Activated T-helper 1 cell treated with anti-CD3 and anti-CD28 coated beads, Interleukin-12 subunit alpha, Interleukin-12 subunit beta, Interleukin-2, Interleukin-4 antibody, amounts not matched to agents 30 ng/mL and 10 ng/mL and 1 ng/mL, durations not matched to agents 14 hours and 24 hours and 36 hours (primary cell): Measurements from ENCODE around the gene ARHGAP12. TPM values are rescaled to one million over a fixed set of nuclear protein-coding genes. Genes with fewer than 3 reads are reported as not detected.

ENCODE experiments used
- DNase-seq: peaks from one replicate; pipeline ENCODE4 v3.0.0; 2021; ENCODE audit warnings: low spot score
- H3K27ac Mint-ChIP-seq: one replicate; pipeline ENCODE4 v1.8.0; 2021; ENCODE audit warnings: mild to moderate bottlenecking, mixed read lengths
- H3K27me3 Mint-ChIP-seq: one replicate; pipeline ENCODE4 v1.8.0; 2022; ENCODE audit warnings: mild to moderate bottlenecking, moderate library complexity, mixed read lengths; ENCODE audit not compliant: insufficient read depth
- H3K36me3 Mint-ChIP-seq: one replicate; pipeline ENCODE4 v1.8.0; 2021; ENCODE audit warnings: low read depth, mixed read lengths
- H3K4me1 Mint-ChIP-seq: one replicate; pipeline ENCODE4 v1.8.0; 2021; ENCODE audit warnings: low read depth, mixed read lengths
- H3K4me3 Mint-ChIP-seq: one replicate; pipeline ENCODE4 v1.8.0; 2021; ENCODE audit warnings: mild to moderate bottlenecking, moderate library complexity, mixed read lengths
- H3K9me3 Mint-ChIP-seq: one replicate; pipeline ENCODE4 v1.8.0; 2021; ENCODE audit warnings: mixed read lengths
- intact Hi-C: fragments of 100-400 bp; cut with micrococcal nuclease; formaldehyde crosslinking; loops from one replicate; pipeline ENCODE4 v1.15.1; 2024
- total RNA-seq: library from RNA; stranded (reverse); gene quantifications from 2 replicates; pipeline ENCODE4 v1.2.3, GENCODE V29; 2022

The ARHGAP12 gene
- total RNA-seq, 1 donor from 2014 or later, result 3.5 TPM

DNA sequence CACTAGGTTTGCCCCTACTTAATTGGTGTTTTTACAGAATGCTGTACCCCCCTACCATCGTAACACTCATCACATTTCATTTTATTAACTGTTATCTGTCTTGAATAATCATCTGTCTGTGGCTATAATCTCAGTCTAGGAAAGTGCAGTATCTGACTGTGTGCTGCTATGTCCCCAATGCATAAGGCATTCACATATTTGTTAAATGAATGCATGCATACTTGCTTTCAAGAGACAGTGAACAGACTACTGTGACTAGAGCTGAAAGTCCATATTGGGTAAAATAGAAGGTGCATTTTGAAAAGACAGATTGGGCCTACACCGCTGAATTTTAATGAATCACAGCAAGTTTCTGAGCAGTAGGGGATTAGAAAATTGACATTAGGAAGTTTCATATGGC is 112.3 kb downstream of the ARHGAP12 start:
- Mint-ChIP-seq H3K4me3 (no peak overlapping the region), H3K4me1 (no peaks in the 10 kb centered on the region), H3K27ac (no peak overlapping the region), H3K9me3 (no peaks in the 10 kb centered on the region), H3K27me3 (no peaks in the 10 kb centered on the region), H3K36me3 (peaks cover 3% of the 10 kb centered on the region)
- intact Hi-C loops, result no loop called here
- DNase-seq, result no peak

DNA sequence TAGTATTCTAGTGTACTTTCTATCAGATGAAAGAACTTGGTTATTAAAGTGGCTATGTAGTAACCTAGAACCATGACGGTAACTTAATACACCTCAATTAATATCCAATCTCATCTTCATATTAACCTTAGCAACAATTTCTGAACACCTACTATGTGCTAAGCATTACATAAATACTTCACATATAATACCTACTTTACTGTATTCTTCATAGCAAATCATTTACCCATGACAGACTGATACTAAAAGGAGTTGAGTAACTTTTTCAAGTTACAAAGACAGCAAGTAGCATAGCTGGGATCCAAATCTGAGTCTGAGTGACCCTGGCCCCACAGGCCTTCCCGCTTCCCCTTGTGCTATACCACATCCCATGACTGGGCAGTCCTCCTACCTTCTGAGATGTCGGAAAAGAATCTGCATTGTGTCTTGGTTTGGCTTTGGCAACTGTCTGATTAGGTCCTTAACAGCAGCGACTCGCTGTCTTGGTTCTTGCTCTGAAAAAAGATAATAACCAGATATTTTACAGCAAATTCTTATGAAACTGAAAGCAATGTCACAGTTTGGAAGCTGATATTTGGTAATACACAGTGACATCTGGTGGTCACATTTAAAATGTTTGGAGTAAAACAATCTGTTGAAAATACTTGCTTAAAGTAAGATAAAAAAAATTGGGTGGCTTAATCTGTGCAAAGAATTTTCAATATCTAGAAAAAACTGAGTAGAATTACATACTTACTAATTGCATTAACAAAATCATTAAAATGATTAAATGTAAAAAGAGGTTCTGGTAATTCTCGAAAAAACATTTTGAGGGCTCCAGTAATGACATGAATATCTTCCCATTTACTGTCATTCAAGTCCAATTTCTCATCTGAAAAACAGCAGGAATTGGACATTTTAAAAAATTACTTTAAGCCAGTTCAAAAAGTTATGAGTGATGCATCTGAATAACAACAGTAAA is 120.1 kb downstream of the ARHGAP12 start:
- Mint-ChIP-seq H3K27me3 (peaks cover 3% of the 10 kb centered on the region), H3K27ac (peak overlapping the region; percentile 57), H3K4me3 (peak overlapping the region; percentile 50), H3K4me1 (peaks cover 7% of the 10 kb centered on the region), H3K36me3 (peaks cover 3% of the 10 kb centered on the region), H3K9me3 (no peaks in the 10 kb centered on the region)
- intact Hi-C loops, result loop anchor here (1.0 to 5.0 kb wide), 10 partner anchors 38 to 1137 kb away; partner anchors contain the start of genes ZEB1 and ZNF438
- peak; percentile 2 for DNase-seq

DNA sequence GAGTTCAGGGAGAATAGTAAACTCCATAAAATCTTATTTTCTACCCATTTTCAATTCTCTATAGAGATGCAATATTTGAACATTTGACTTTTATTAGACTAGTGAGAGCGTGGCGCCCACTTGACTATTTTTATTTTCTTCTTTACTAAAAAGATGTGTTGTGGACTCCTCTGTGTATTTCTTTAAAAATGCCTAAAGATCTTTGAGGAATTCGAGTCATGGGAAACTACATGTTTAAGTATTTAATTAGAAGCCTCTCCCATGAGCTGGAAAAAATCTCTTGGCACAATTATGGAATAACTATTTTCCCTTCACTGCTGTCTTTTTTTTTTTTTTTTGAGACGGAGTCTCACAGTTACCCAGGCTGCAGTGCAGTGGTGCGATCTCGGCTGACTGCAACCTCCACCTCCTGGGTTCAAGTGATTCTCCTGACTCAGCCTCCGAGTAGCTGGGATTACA is 124.2 kb downstream of the ARHGAP12 start:
- Mint-ChIP-seq H3K27ac (no peak overlapping the region), H3K36me3 (peaks cover 3% of the 10 kb centered on the region), H3K27me3 (peaks cover 3% of the 10 kb centered on the region), H3K4me3 (no peak overlapping the region), H3K9me3 (no peaks in the 10 kb centered on the region), H3K4me1 (peaks cover 7% of the 10 kb centered on the region)
- no peak for DNase-seq
- intact Hi-C loops, result no loop called here

DNA sequence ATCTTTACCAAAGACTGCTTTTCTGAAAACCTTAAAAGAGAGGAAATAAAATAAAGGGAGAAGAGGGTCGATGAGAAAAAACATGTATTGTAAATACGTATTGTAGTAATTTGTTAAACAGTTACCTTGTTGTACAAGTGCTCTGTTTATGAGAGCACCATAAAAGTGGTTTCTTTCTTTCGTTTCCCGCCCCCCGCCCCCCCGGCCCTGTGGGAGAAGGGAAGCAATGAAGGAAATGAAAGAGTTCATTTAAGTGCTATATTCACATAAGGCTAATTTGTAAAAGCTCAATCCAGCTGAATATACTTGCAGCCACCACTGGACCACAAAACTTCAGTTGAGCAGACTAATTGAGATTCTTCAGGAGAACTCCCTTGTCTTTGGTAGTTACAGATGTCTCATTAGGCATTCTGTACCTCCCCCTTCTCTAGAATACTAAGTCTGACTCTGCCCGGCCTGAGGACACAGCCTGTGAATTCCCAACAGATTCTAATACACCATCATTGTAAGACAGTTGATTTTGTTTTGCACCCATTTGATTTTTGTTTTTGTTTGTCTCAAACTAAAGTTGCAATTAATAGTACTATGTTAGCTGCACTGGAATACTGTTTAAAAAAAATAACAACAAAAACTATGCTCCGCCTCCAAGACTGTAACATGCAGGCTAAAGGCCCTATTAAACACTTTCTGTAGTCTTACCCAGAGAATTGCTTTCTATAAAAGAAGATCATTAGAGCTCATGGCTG is 124.9 kb downstream of the ARHGAP12 start:
- Mint-ChIP-seq H3K4me3 (no peak overlapping the region), H3K27ac (no peak overlapping the region), H3K4me1 (peaks cover 7% of the 10 kb centered on the region), H3K27me3 (peaks cover 3% of the 10 kb centered on the region), H3K36me3 (peaks cover 3% of the 10 kb centered on the region), H3K9me3 (no peaks in the 10 kb centered on the region)
- no peak for DNase-seq
- intact Hi-C loops, result no loop called here

DNA sequence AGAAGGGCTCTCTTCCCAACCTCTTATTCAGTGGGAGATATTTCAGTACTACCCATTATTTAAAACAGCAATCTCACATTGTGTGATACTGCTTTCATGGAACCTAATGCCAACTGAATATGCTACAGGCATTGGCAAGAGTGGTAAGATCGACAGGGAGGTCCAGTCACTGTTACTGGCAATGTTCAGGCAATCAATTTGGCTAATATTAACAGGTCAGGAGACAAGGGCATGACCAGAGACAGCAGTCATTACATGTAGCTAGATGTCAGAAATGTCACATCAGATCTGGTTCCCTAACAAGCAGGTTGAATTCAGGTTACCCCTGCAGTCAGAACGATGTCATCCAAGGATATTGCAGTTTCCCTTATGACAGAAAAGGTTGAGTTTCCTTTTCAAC is 129.4 kb downstream of the ARHGAP12 start:
- Mint-ChIP-seq H3K9me3 (no peaks in the 10 kb centered on the region), H3K4me3 (no peak overlapping the region), H3K27ac (no peak overlapping the region), H3K4me1 (no peaks in the 10 kb centered on the region), H3K36me3 (no peaks in the 10 kb centered on the region), H3K27me3 (no peaks in the 10 kb centered on the region)
- no peak for DNase-seq
- intact Hi-C loops, result no loop called here

DNA sequence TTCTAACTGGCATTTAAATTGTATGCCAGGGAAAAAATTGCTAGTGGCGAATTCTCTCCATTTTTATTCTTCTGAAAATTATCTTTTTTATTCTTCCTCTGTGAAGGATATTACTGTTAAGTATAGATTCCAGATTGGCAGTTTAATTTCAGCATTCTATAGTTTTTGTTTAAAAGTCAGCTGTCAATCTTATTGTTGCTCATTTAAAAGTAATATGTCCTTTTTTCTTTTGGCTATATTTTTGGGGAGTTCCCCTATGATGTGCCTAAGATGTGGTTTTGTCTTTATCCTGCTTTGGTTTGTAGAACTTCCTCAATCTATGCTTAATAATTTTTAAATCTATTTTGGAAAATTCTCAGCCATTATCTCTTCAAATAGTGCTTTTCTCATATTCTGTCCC is 135.9 kb downstream of the ARHGAP12 start:
- H3K4me3 Mint-ChIP-seq, result no peak overlapping the region
- peaks cover 6% of the 10 kb centered on the region for H3K9me3 Mint-ChIP-seq
- no peaks in the 10 kb centered on the region for H3K36me3 Mint-ChIP-seq
- intact Hi-C loops, result no loop called here
- peaks cover 5% of the 10 kb centered on the region for H3K4me1 Mint-ChIP-seq
- DNase-seq, result no peak
- H3K27me3 Mint-ChIP-seq, result peaks cover 4% of the 10 kb centered on the region
- no peak overlapping the region for H3K27ac Mint-ChIP-seq

DNA sequence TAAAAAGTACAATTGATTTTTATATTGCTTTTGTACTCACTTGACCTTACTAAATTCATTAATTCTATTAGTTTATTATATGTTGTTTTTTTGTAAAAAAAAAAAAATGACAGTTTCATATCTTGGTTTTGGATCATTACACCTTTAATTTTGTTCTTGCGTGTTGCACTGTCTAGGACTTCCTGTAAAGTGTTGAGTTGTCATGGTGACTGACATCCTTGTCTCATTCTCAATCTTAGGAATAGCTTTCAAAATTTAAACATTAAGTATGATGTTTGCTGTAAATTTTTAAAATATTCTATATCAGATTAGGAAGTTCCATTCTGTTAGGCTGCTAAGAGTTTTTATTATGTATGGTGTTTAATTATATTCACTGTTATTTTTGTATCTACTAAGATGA is 139.1 kb downstream of the ARHGAP12 start:
- no peak for DNase-seq
- peaks cover 6% of the 10 kb centered on the region for H3K9me3 Mint-ChIP-seq
- peaks cover 5% of the 10 kb centered on the region for H3K4me1 Mint-ChIP-seq
- H3K27me3 Mint-ChIP-seq, result peaks cover 7% of the 10 kb centered on the region
- no peaks in the 10 kb centered on the region for H3K36me3 Mint-ChIP-seq
- H3K27ac Mint-ChIP-seq, result no peak overlapping the region
- H3K4me3 Mint-ChIP-seq, result no peak overlapping the region
- intact Hi-C loops, result loop anchor here (1.0 kb wide), 1 partner anchor 29 kb away; no protein-coding TSS in a partner anchor

DNA sequence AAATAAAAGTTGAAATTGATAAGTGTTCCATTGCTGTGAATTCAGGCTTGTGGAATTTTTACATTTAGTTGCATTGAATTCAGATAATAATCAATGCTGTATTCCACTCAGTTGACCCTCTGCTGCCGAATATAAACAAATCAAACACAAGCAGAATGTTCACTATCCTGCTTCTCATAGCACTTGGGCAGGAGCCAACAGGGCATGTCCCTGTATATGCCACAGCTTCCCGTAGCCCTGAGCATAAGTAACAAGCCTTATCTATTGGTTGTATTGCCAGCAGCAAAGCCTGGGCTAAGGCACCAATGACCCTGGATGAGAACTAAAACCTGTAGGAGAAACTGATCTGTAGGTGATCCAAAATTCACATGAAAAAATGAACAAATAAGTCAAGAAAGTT is 145.9 kb downstream of the ARHGAP12 start:
- intact Hi-C loops, result no loop called here
- Mint-ChIP-seq H3K4me1 (no peaks in the 10 kb centered on the region), H3K27ac (no peak overlapping the region), H3K9me3 (no peaks in the 10 kb centered on the region), H3K27me3 (peaks cover 8% of the 10 kb centered on the region), H3K4me3 (no peak overlapping the region), H3K36me3 (no peaks in the 10 kb centered on the region)
- DNase-seq, result no peak

DNA sequence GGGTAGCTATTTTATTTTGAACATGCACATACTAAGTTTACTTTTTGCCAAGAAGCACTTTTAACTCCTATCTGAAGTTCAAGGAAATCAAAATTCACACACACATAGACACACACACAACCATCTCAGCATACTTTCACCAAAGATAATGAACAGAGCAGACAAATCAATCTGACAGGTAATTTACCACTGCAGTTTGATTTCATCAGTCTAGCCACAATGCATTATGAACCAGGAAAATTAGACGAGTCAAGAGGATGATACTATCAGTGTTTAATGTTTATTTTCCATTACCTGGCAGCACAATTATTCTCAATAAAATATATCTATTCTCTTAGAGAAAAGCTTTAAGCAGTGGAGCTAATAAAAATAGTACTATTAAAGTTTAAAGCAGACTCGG is 147.9 kb downstream of the ARHGAP12 start:
- no peaks in the 10 kb centered on the region for H3K4me1 Mint-ChIP-seq
- no peak overlapping the region for H3K27ac Mint-ChIP-seq
- intact Hi-C loops, result no loop called here
- no peak for DNase-seq
- no peaks in the 10 kb centered on the region for H3K9me3 Mint-ChIP-seq
- no peaks in the 10 kb centered on the region for H3K36me3 Mint-ChIP-seq
- no peak overlapping the region for H3K4me3 Mint-ChIP-seq
- peaks cover 6% of the 10 kb centered on the region for H3K27me3 Mint-ChIP-seq

DNA sequence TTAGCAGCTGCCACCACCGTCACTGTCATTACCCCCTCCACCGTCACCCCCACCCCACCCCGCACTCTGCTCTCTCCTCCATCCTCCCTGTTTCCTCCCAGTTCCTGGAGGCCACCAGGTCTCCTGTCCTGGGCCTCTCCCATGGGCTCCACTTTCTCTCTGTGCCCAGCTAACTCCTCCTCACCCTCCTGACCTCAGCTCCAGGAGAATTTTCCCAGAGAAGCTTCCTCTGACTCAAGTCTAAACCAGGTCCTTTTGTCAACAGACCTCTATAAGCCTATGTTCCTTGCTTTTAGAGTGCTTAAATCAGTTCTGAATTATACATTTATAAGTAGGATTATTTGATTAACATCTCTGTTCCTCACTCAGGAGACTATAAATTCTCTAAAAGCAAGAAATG is 150.0 kb downstream of the ARHGAP12 start:
- Mint-ChIP-seq H3K9me3 (no peaks in the 10 kb centered on the region), H3K4me3 (no peak overlapping the region), H3K36me3 (no peaks in the 10 kb centered on the region), H3K27ac (no peak overlapping the region), H3K4me1 (no peaks in the 10 kb centered on the region), H3K27me3 (peaks cover 6% of the 10 kb centered on the region)
- intact Hi-C loops, result no loop called here
- DNase-seq, result no peak

DNA sequence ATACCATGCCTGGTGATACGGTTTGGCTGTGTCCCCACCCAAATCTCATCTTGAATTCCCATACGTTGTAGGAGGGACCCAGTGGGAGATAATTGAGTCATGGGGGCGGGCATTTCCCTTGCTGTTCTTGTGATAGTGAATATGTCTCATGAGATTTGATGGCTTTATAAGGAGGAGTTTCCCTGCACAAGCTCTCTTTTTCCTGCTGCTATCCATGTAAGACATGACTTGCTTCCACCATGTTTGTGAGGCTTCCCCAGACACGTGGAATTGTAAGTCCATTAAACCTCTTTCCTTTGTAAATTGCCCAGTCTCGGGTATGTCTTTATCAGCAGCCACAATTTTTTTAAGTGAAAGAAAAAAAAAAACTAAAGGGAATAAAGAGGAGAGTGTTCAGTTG is 152.5 kb downstream of the ARHGAP12 start:
- Mint-ChIP-seq H3K36me3 (no peaks in the 10 kb centered on the region), H3K27me3 (peaks cover 3% of the 10 kb centered on the region), H3K4me1 (no peaks in the 10 kb centered on the region), H3K4me3 (no peak overlapping the region), H3K27ac (no peak overlapping the region), H3K9me3 (no peaks in the 10 kb centered on the region)
- DNase-seq, result no peak
- intact Hi-C loops, result no loop called here

DNA sequence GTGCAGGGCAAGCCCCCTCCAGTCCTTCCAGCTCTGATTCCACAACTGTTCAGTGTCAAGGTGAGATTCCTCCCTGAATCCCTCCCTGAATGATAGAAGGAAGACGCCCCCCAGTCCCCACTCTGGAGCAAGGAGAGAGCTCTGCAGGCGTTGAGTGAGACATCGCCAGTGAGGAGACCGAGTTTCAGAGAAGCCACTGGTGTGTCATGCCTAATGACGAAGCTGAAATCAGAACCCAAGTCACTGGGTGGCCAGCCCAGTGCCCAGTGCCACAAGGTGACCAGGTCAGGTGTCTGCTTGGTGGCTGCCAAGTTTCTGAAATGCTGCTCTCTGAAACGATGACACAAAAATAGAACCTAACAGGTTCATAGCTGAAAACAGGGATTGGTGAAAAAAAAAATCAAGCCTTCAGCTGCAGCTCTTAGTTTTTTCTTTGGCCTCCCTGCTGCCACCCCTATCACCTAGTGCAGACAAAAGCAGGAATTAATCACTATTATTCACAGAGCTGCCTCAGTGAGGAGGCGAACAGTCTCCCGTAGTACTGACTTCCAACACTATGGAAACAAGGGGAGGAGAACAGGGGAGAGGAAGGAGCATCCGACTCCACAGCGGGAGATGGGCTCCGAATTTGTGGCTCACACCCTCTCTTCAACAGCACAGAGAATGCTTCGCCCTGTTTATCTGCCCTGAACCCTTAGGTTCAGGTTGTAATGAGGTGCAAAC is 153.5 kb downstream of the ARHGAP12 start:
- Mint-ChIP-seq H3K27ac (no peak overlapping the region), H3K4me1 (no peaks in the 10 kb centered on the region), H3K36me3 (no peaks in the 10 kb centered on the region), H3K4me3 (no peak overlapping the region), H3K9me3 (no peaks in the 10 kb centered on the region), H3K27me3 (peaks cover 3% of the 10 kb centered on the region)
- no peak for DNase-seq
- intact Hi-C loops, result no loop called here
